H1 (cell line): Measurements from ENCODE around the gene CD164. TPM values are rescaled to one million over a fixed set of nuclear protein-coding genes. Genes with fewer than 3 reads are reported as not detected.

ENCODE experiments used
- CTCF ChIA-PET: fragments of 300-600 bp; sonication (Branson Sonifier 250); formaldehyde crosslinking; loops from one replicate; lab custom pipeline; 2021; ENCODE audit not compliant: partially characterized antibody; lab: Charles Lee
- POLR2A ChIA-PET: fragments of 300-600 bp; sonication (Branson Sonifier 250); formaldehyde crosslinking; loops from one replicate; lab custom pipeline; 2021; ENCODE audit warnings: inconsistent platforms; ENCODE audit not compliant: partially characterized antibody; lab: Charles Lee
- DNase-seq, 2 experiments: peaks; one replicate each; pipeline versions ENCODE4 v3.0.0 to v3.0.0-alpha.2; 2010 to 2022; ENCODE audit warnings: low spot score in 2 of 2, low read depth in 1 of 2, mixed read lengths in 1 of 2
- FAIRE-seq: peaks from 2 replicates; lab custom pipeline; 2011; peaks lifted over from hg19 to GRCh38; lab: Jason Lieb, UNC
- H2AFZ ChIP-seq: 2 replicates; pipeline ENCODE4 v1.8.1; 2012; ENCODE audit warnings: low read length, inconsistent platforms
- H2AK5ac ChIP-seq: 2 replicates; pipeline ENCODE4 v1.6.1; 2013; ENCODE audit warnings: low read depth, low read length
- H2BK120ac ChIP-seq: replicated peaks from 2 replicates; pipeline ENCODE3; 2013; ENCODE audit warnings: low read depth, low read length, inconsistent platforms
- H2BK12ac ChIP-seq: 2 replicates; pipeline ENCODE4 v1.6.1; 2013; ENCODE audit warnings: low read depth, low read length
- H2BK15ac ChIP-seq: 2 replicates; pipeline ENCODE4 v1.6.1; 2013; ENCODE audit warnings: low read length
- H2BK20ac ChIP-seq: 2 replicates; pipeline ENCODE4 v1.6.1; 2013; ENCODE audit warnings: low read length
- H2BK5ac ChIP-seq: 2 replicates; pipeline ENCODE4 v1.6.1; 2013; ENCODE audit warnings: low read depth, low read length
- H3K14ac ChIP-seq: 2 replicates; pipeline ENCODE4 v1.6.1; 2013; ENCODE audit warnings: inconsistent platforms; ENCODE audit not compliant: insufficient read length
- H3K18ac ChIP-seq: 2 replicates; pipeline ENCODE4 v1.6.1; 2013; ENCODE audit warnings: low read length; ENCODE audit errors: extremely low read depth
- H3K23ac ChIP-seq: 2 replicates; pipeline ENCODE4 v1.6.1; 2013; ENCODE audit warnings: inconsistent platforms; ENCODE audit not compliant: insufficient read length
- H3K23me2 ChIP-seq: 2 replicates; pipeline ENCODE4 v1.6.1; 2013; ENCODE audit warnings: low read depth, low read length
- H3K27ac ChIP-seq: 2 replicates; pipeline ENCODE4 v1.6.1; 2011; ENCODE audit warnings: low read depth, low read length, inconsistent platforms
- H3K27me3 ChIP-seq, 4 experiments: replicated peaks in 1 of 4; 1 replicate in 1 of 4; 2 replicates in 3 of 4; pipeline versions ENCODE4 v1.6.1 to v1.8.1; 2011 to 2013; ENCODE audit warnings: low read length in 3 of 4, mild to moderate bottlenecking in 3 of 4, inconsistent platforms in 2 of 4, mixed read lengths in 2 of 4, moderate library complexity in 1 of 4; ENCODE audit not compliant: control insufficient read depth in 3 of 4, insufficient read depth in 3 of 4; ENCODE audit errors: extremely low read depth in 1 of 4
- H3K36me3 ChIP-seq, 4 experiments: 2 replicates each; pipeline versions ENCODE4 v1.6.1 to v1.8.1; 2011 to 2013; ENCODE audit warnings: mild to moderate bottlenecking in 4 of 4, low read length in 3 of 4, moderate library complexity in 2 of 4, control low read depth in 1 of 4, inconsistent platforms in 1 of 4; ENCODE audit not compliant: insufficient read depth in 4 of 4, control insufficient read depth in 2 of 4
- H3K4ac ChIP-seq: replicated peaks from 2 replicates; pipeline ENCODE3; 2013; ENCODE audit warnings: low read length, low read depth, mixed read lengths, inconsistent platforms; ENCODE audit not compliant: insufficient read length
- H3K4me1 ChIP-seq, 4 experiments: replicated peaks in 1 of 4; 1 replicate in 1 of 4; 2 replicates in 3 of 4; pipeline versions ENCODE4 v1.6.1 to v1.8.1; 2011 to 2013; ENCODE audit warnings: low read length in 3 of 4, inconsistent platforms in 2 of 4, mixed read lengths in 1 of 4; ENCODE audit not compliant: insufficient read depth in 4 of 4, control insufficient read depth in 3 of 4
- H3K4me2 ChIP-seq, 2 experiments: 2 replicates each; pipeline versions ENCODE4 v1.6.1 to v1.8.1; 2011 to 2013; ENCODE audit warnings: low read depth in 2 of 2, low read length in 2 of 2, control low read depth in 1 of 2, inconsistent platforms in 1 of 2, mild to moderate bottlenecking in 1 of 2; ENCODE audit not compliant: insufficient read depth in 1 of 2
- H3K4me3 ChIP-seq, 4 experiments: fragments of 200-600, 300-600 bp in 1 of 4; sonication (generic), shearing (Covaris generic), sonication (Bioruptor Twin) in 1 of 4; 2 replicates each; pipeline versions ENCODE4 v1.5.1 to v1.8.1; 2011 to 2016; ENCODE audit warnings: low read length in 4 of 4, low read depth in 3 of 4, control low read depth in 2 of 4, inconsistent platforms in 2 of 4, mild to moderate bottlenecking in 2 of 4, mixed read lengths in 1 of 4, moderate library complexity in 1 of 4; ENCODE audit not compliant: insufficient read depth in 2 of 4; ENCODE audit errors: extremely low read depth in 1 of 4
- H3K56ac ChIP-seq: replicated peaks from 2 replicates; pipeline ENCODE3; 2013; ENCODE audit warnings: low read depth, mild to moderate bottlenecking, mixed read lengths, low read length, inconsistent platforms; ENCODE audit not compliant: insufficient read length
- H3K79me1 ChIP-seq: 2 replicates; pipeline ENCODE4 v1.6.1; 2013; ENCODE audit warnings: low read depth, low read length, control low read depth
- H3K79me2 ChIP-seq, 2 experiments: 2 replicates each; pipeline versions ENCODE4 v1.6.1 to v1.8.1; 2012 to 2013; ENCODE audit warnings: low read length in 2 of 2, mild to moderate bottlenecking in 2 of 2, inconsistent platforms in 1 of 2; ENCODE audit not compliant: insufficient read depth in 2 of 2, control insufficient read depth in 1 of 2
- H3K9ac ChIP-seq, 4 experiments: replicated peaks in 1 of 4; 1 replicate in 1 of 4; 2 replicates in 3 of 4; pipeline versions ENCODE4 v1.6.1 to v1.8.1; 2011 to 2013; ENCODE audit warnings: low read depth in 3 of 4, low read length in 3 of 4, control low read depth in 2 of 4, mild to moderate bottlenecking in 2 of 4, moderate library complexity in 2 of 4, inconsistent platforms in 1 of 4; ENCODE audit errors: extremely low read depth in 1 of 4
- H3K9me3 ChIP-seq, 2 experiments: 2 replicates each; pipeline versions ENCODE4 v1.6.1 to v1.8.1; 2012 to 2013; ENCODE audit warnings: mild to moderate bottlenecking in 2 of 2, moderate library complexity in 2 of 2, control low read depth in 1 of 2, inconsistent platforms in 1 of 2, low read depth in 1 of 2, low read length in 1 of 2, mixed read lengths in 1 of 2; ENCODE audit not compliant: insufficient read depth in 2 of 2
- H4K20me1 ChIP-seq, 2 experiments: replicated peaks in 1 of 2; 2 replicates each; pipeline versions ENCODE3 to v1.8.1; 2011 to 2013; ENCODE audit warnings: inconsistent platforms in 2 of 2, low read length in 2 of 2, mild to moderate bottlenecking in 1 of 2; ENCODE audit not compliant: insufficient read depth in 2 of 2, control insufficient read depth in 1 of 2
- H4K5ac ChIP-seq: 2 replicates; pipeline ENCODE4 v1.6.1; 2013; ENCODE audit warnings: low read length, low read depth, mixed read lengths, inconsistent platforms; ENCODE audit not compliant: insufficient read length
- H4K8ac ChIP-seq: 2 replicates; pipeline ENCODE4 v1.8.0; 2013; ENCODE audit warnings: mild to moderate bottlenecking, moderate library complexity, low read length, inconsistent platforms; ENCODE audit not compliant: insufficient read depth; ENCODE audit errors: extremely low read depth
- H4K91ac ChIP-seq: replicated peaks from 2 replicates; pipeline ENCODE3; 2013; ENCODE audit warnings: low read length, mixed read lengths, inconsistent platforms; ENCODE audit not compliant: insufficient read length
- ATF2 ChIP-seq: IDR thresholded peaks from 2 replicates; pipeline ENCODE4 v1.6.1; 2012; ENCODE audit warnings: low read length, inconsistent platforms
- GTF2F1 ChIP-seq: IDR thresholded peaks from 2 replicates; pipeline ENCODE4 v1.6.1; 2012; ENCODE audit warnings: low read depth, low read length, improper control_type of control experiment, borderline replicate concordance
- MAFK ChIP-seq: IDR thresholded peaks from 2 replicates; pipeline ENCODE4 v1.6.1; 2012; ENCODE audit warnings: low read depth, mild to moderate bottlenecking, improper control_type of control experiment, low read length
- POU5F1 ChIP-seq: IDR thresholded peaks from 2 replicates; pipeline ENCODE4 v1.6.1; 2011; ENCODE audit warnings: low read depth, mild to moderate bottlenecking, low read length, moderate library complexity
- RFX5 ChIP-seq: IDR thresholded peaks from 2 replicates; pipeline ENCODE4 v1.6.1; 2011; ENCODE audit warnings: low read depth, low read length, improper control_type of control experiment, borderline replicate concordance
- RXRA ChIP-seq: IDR thresholded peaks from 2 replicates; pipeline ENCODE4 v1.6.1; 2011; ENCODE audit warnings: low read depth, mild to moderate bottlenecking, low read length, moderate library complexity; ENCODE audit not compliant: insufficient read depth
- SP2 ChIP-seq: IDR thresholded peaks from 2 replicates; pipeline ENCODE4 v1.6.1; 2012; ENCODE audit warnings: mild to moderate bottlenecking, low read length, inconsistent platforms
- SRF ChIP-seq: IDR thresholded peaks from 2 replicates; pipeline ENCODE4 v1.6.1; 2011; ENCODE audit warnings: mild to moderate bottlenecking, low read depth, low read length, moderate library complexity
- ZNF274 ChIP-seq: IDR thresholded peaks from 2 replicates; pipeline ENCODE4 v1.7.0; 2012; ENCODE audit warnings: low read length, borderline replicate concordance; ENCODE audit errors: extremely low read depth
- WGBS, 2 experiments: shearing (Covaris generic) in 1 of 2; methylation state at CpG; one replicate each; pipeline versions ENCODE4 v1.1.6 to v1.1.7; 2013 to 2015; ENCODE audit warnings: low lambda C conversion rate in 2 of 2, mixed read lengths in 2 of 2, inconsistent platforms in 1 of 2, low coverage in 1 of 2, missing lambda C conversion rate in 1 of 2; ENCODE audit not compliant: insufficient replicate concordance in 2 of 2, insufficient coverage in 1 of 2, insufficient read length in 1 of 2; ENCODE audit errors: extremely low coverage in 1 of 2, missing lambda C conversion rate in 1 of 2; 5-methylcytosine and 5-hydroxymethylcytosine counted together
- polyA plus RNA-seq, 7 experiments: library from polyadenylated mRNA; depleted of rRNA in 3 of 7; stranded (reverse) in 5 of 7; unstranded in 2 of 7; fragments of >200 nt in 5 of 7; fragments of 200-250 nt in 2 of 7; gene quantifications; 1 replicate in 5 of 7; 2 replicates in 1 of 7; 4 replicates in 1 of 7; pipeline versions ENCODE4 v1.2.1 to v1.2.3, GENCODE V29; 2011 to 2013; ENCODE audit warnings: missing spikeins in 2 of 7, mixed read lengths in 2 of 7
- total RNA-seq: library from RNA; stranded (reverse); fragmentation: NEBNext Ultra II Directional; extraction: Animal tissue kit (Norgen Biotek cat#: 25700); gene quantifications from 2 replicates; pipeline ENCODE4 v1.2.1, GENCODE V29; 2021

Gene CD164
- total and polyA plus RNA-seq, 2 of the 8 experiments (the other 6 are each of a cell fraction or from before 2014, with no cell fraction given): 69.3 to 94.3 TPM

- H3K4me1 ChIP-seq: peaks cover 0 to 5% (median 0%) of the 10 kb centered on the region in 4 experiments; a peak in 2 of 7 replicates
- H2BK20ac ChIP-seq: peak overlapping the region; percentile 100; the same call in 1 of the 2 replicates
- peak overlapping the region; percentile 99; the same call in 1 of the 2 replicates for H2BK15ac ChIP-seq
- H2BK12ac ChIP-seq: peak overlapping the region; percentile 100
- POLR2A ChIA-PET: interaction anchor here (0.6 to 3.2 kb wide), 18 partner anchors 8 to 288 kb away, joined by 3 to 20 read pairs (median 4); partner anchors contain the start of genes CEP57L1, PPIL6, SESN1 and SMPD2
- peaks cover 20 to 40% of the 10 kb centered on the region in 2 experiments for H3K79me2 ChIP-seq
- no peaks in the 10 kb centered on the region for H3K9me3 ChIP-seq
- H3K4me2 ChIP-seq: peak overlapping the region; percentile 79 to 97
- H4K20me1 ChIP-seq: peaks cover 2 to 7% of the 10 kb centered on the region in 2 experiments
- peaks cover 2% of the 10 kb centered on the region; the same call in 1 of the 2 replicates for H3K23me2 ChIP-seq
- peak overlapping the region; percentile 97 to 100 (median 100) for H3K9ac ChIP-seq
- peak overlapping the region; percentile 100 for H2BK5ac ChIP-seq
- no peak overlapping the region for H3K4ac ChIP-seq
- peak overlapping the region; percentile 99 for H2AFZ ChIP-seq
- H3K56ac ChIP-seq: peak overlapping the region; percentile 99
- H3K4me3 ChIP-seq: peak overlapping the region; percentile 67 to 94 (median 80)
- no peak overlapping the region for H3K23ac ChIP-seq
- peak overlapping the region; percentile 100 for H3K27ac ChIP-seq
- no peaks in the 10 kb centered on the region for H3K79me1 ChIP-seq
- H2BK120ac ChIP-seq: peak overlapping the region; percentile 99
- peak overlapping the region; percentile 100 for H3K18ac ChIP-seq
- no peak for FAIRE-seq
- H3K14ac ChIP-seq: no peak overlapping the region
- no peak overlapping the region for H2AK5ac ChIP-seq
- no peaks in the 10 kb centered on the region for H3K27me3 ChIP-seq
- peak overlapping the region; percentile 100 for H4K91ac ChIP-seq
- DNase-seq: peak; percentile 59 to 96
- CTCF ChIA-PET: interaction anchor here (0.6 to 5.8 kb wide), 34 partner anchors 8 to 1520 kb away, joined by 3 to 62 read pairs (median 5); partner anchors contain the start of gene PPIL6
- WGBS, 2 experiments: 1% methylated on average over 38 of the region's 42 CpGs; no CpG with 5 or more reads in 1 of the 2 experiments
- H3K36me3 ChIP-seq: peaks cover 0 to 8% (median under 1%) of the 10 kb centered on the region in 4 experiments; a peak in 3 of 8 replicates
- H4K5ac ChIP-seq: peak overlapping the region; percentile 100
- peak overlapping the region; percentile 100; the same call in 1 of the 2 replicates for H4K8ac ChIP-seq
- TF ChIP-seq SP2: no peak
- no peak for TF ChIP-seq RFX5
- no peak for TF ChIP-seq RXRA
- no peak for TF ChIP-seq POU5F1
- TF ChIP-seq SRF: no peak
- TF ChIP-seq ZNF274: no peak
- TF ChIP-seq MAFK: no peak
- TF ChIP-seq GTF2F1: no peak
- TF ChIP-seq ATF2: no peak
These were observed 540 bp upstream of the CD164 start for GRCh38 chr6:109382576-109383437.
